HG03139 (cell line): ENCODE data around the gene DGKG.

Experiments used
- ATAC-seq: cut with Tn5 transposase; IDR thresholded peaks from one replicate; pipeline ENCODE4 v1.9.1; 2021; ENCODE audit not compliant: unreplicated experiment

DGKG gene

DNA sequence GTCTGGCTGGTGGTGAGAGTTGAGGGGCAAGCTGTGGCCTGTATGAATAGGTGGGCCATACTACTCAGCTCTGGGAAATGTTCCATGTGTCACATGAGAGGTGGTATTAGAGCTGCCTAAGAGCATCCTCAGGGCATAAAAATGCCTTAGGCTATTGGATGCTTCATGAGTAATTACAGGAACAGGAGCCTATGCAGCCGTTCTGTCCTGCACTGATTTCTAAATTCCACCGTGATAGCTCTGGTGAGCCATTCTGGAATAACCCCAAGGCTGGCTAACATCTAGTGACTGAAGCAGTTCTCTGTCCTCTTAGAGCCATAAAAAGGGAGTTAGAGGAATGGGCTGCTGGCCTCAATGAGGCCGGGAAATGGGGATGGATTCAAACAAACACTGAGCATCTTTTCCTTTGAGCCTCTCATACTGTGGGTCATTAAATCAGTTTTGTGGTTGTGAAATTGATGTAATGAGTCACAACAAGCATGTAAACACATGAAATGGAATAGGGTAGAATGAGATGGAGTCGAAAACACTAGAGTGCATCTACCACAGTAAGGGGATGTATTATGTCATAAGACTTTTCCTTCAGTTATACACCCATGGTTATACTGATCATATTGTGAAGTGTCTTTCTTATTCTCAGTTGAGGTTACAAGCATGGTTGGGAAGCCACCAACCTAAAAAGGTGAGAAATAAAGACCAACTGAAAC lies 41.0 kb downstream of the DGKG start:
- ATAC-seq: no peak

DNA sequence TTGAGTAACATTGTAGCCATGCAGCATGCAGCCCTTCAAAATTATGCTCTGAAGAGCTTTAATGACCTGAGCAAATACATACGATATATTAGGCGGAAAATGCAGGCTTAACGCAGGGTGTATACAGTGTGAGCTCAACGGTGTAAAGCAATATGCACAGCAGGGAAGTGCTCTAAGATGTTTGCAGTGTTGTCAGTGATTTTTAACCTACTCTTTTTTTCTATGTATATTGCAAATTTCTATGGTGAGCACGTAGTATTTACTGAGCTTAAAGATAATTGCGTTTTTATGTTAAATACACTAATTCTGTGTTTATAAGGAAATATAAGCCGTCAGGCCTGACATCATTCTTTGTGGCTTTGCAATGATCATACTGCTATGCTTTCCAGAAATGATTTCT lies 42.1 kb downstream of the DGKG start:
- no peak for ATAC-seq

DNA sequence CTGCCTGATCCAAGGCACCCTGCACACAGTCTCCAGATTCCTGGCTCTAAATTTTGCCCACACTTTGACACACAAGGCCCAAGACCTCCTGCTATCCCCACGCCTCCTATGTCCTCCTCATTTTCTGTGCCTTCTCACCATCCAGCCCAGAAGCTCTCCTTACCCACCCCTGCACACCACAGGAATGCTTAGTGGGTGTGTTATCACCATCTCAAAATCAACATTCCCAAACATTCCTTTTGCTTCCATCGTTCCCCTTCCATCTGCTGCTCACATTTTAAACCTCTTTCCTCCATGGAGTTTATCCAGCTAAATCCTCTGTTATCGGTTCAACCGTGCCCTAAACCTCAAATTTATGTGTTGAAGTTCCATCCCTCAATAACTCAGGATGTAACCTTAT lies 43.9 kb downstream of the DGKG start:
- ATAC-seq: no peak

DNA sequence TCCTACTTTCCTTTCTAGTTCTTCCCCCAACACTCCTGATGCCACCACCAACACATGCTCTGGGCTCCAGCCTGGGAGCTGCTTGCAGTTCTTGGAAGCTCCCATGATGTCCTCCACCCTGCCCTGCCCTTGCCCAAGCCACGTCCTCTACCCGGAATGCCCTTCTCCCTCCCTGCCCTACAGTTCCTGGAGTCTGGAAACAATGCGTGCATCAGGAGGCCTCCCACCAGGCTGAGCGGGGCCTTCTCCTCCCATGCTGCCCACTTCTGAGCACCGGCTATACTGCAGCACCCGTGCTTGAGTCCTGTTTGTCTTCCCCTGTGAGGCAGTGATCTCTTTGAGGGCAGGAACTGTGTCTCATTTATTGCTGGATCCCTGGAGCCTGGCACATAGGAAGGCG lies 44.6 kb downstream of the DGKG start:
- ATAC-seq: no peak

DNA sequence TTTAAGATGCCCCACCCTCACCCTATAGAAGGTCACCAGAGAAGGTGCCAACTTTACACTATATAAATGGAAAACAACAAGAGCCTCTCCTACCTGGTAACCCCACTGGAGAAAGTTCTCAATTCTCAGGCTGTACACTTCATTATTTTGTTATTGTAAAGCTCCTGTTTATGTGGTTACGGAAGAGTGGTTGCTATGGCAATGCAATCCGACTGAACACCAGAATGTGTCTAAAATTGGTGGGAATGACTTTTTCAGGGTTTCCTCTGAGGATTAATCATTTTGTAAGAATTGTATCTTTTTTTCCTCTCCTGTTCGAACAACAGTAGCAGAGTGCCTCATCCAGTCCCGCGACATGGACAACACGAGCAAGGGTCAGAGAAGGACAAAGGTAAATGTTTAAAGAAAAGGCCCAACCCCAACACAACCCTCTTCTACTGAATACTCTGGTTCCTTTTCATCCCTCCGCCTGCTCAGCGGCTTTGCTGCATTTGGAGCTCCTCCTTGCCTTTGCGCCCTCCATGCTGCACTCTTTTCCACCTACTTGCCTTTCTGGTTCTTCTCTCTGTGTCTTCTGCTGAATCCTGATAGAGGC lies 45.3 kb downstream of the DGKG start:
- no peak for ATAC-seq

- no peak for ATAC-seq
Measured at GRCh38 chr3:186315581-186316354, 46.3 kb downstream of the DGKG start.

DNA sequence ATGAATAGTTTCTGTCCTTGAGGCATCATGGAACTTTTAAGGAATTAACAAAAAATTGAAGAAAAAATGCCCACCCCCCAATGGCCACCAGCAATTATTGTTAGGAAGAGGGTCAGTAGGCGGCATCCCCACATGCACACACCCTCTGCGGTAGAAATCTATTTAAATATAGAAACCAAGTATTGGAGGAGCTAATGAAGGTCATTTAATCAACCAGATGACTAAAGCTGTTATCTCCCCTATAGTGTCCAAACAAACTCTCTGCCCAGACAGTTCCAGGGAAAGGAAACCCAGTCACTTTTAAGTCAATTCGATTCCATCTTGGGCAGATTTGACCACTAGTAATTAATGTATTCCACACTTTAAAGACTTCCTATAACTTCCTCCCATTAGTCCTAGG lies 47.1 kb downstream of the DGKG start:
- no peak for ATAC-seq

- no peak for ATAC-seq
Measured at GRCh38 chr3:186311441-186311840, 50.6 kb downstream of the DGKG start.

- ATAC-seq: no peak
Measured at GRCh38 chr3:186308549-186308948, 53.5 kb downstream of the DGKG start.

DNA sequence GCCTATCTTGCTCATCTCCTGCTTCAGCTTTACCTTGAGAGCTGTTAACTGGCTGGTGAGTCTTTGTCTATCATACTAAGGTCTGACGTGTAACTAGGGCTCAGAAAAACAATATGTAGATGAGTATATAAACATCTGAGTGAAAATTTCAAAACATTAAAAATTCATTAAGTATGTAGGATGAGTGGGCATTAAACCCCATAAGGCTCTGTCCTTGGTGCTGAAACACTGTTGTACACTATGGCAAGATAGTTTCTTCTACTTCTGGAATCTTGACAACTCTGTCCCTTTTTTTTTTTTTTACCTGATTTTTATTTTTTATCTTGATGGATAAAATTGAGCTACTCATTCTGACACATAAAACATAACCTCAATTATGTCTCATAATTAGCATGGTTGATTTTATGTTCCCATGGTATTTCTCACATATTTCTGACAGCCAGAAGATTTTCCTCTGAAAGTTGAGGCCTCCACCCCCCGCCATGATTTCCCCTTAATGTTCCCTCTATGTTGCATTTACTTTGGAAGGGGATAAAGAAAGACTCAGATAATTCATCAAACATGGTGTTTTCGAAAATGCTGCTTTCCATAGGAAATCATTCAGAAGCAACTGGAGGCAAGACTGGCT lies 54.3 kb downstream of the DGKG start:
- ATAC-seq: no peak

DNA sequence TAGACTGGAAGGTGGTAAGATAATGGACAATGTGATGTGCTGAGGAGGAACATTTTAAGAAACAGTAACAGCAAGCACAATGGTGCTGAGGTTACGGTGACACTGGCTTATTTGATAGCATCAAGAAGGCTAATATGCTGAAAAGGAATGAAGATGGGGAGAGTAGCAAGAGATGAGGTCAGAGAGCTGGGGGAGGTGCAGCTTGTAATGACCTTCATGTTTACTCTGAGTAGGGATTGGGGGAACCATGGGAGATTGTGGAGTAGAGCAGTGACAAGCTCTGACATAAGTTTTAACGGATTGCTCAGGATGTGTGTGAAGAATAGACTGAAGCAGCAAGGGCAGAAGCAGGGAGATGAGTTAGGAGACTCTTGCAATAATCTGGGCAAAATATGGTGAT lies 56.7 kb downstream of the DGKG start:
- no peak for ATAC-seq

DNA sequence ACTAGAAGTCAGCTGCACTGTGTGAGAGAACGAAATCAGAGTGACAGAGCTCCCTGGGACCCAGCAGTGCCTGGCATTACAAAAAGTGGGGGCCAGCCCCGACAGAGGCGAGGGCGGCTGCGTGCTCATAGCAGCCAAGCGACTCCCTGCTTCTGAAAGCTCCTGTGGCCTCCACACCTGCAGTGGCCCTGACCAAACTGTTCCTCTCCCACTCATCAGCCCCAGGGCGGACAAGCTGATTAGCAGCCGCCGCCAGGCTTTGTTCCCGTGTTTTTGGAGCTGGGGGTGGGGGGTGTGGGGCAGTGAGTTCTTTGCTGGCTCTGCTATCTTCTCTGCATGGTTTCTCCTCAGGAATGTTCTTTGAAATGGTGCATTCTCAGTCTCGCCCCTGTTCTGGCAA lies 58.1 kb downstream of the DGKG start:
- ATAC-seq: no peak

- ATAC-seq: no peak
Measured at GRCh38 chr3:186299327-186299726, 62.7 kb downstream of the DGKG start.

- ATAC-seq: no peak
Measured at GRCh38 chr3:186298876-186299275, 63.2 kb downstream of the DGKG start.

DNA sequence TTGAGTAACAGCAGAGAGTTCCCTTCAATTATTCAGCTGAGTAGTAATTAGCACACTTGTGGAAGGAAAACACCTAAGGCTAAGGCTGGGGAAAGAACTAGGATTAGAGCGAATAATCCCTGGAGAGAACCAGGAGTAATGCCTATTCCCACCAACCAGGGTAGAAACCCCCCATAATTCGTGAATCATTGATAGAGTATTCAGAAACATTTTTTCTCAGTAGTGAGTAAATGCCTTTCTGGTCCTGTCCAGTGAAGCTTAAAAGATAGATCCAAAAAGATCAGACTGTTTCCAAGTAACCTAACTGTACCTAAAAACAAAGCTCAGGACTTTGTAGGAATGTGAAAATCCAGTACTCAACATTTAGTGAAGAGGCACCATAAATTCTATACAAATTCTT lies 71.2 kb downstream of the DGKG start:
- no peak for ATAC-seq

- ATAC-seq: no peak
Measured at GRCh38 chr3:186287711-186288110, 74.3 kb downstream of the DGKG start.

DNA sequence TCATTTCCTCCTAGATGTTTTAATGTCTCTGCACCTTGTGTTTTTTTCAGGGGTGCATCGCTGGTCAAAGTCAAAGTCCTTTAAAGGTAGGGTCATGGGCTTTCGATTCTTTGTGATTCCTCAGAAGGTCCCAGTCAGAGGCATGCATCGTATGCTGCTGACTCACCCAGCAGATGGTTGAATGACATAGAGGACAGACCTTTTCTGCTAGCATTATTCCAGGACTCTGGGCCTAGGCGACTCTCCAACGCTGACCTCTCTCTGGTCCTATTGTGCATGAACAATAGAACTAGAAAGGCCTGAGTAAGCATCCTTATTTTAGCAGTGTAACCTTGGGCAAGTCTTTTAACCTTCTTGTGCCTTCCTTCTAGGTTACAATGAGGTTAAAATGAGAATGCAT lies 75.9 kb downstream of the DGKG start:
- ATAC-seq: no peak

GRCh38 chr3:186284661-186285060 lies 77.4 kb downstream of the DGKG start:
- no peak for ATAC-seq

- no peak for ATAC-seq
Measured at GRCh38 chr3:186284349-186284652, 77.7 kb downstream of the DGKG start.

GRCh38 chr3:186283651-186284348 lies 78.2 kb downstream of the DGKG start:
- ATAC-seq: no peak

- ATAC-seq: no peak
Measured at GRCh38 chr3:186283096-186283495, 78.9 kb downstream of the DGKG start.
